ENCODE data around the gene NFU1.
"Not testable (repeated sequence)": the region's sequence is repeated elsewhere in the genome, so short reads cannot be mapped to it uniquely, and the experiment has no call there.

Gene NFU1

GRCh38 chr2:69449906-69450305 is 12.7 kb upstream of the NFU1 start:
- DNase-seq: no peak

GRCh38 chr2:69443673-69444072 is 6.4 kb upstream of the NFU1 start:
- DNase-seq: not testable (repeated sequence)

GRCh38 chr2:69439499-69439898 is 2.3 kb upstream of the NFU1 start:
- DNase-seq: not testable (repeated sequence)

- DNase-seq: no peak
Observed at GRCh38 chr2:69438580-69438979, 1.3 kb upstream of the NFU1 start.

- DNase-seq: no peak
Observed at GRCh38 chr2:69437751-69438154, 518 bp upstream of the NFU1 start.

- peak; percentile 46 for DNase-seq
Observed at GRCh38 chr2:69436596-69436937, 668 bp downstream of the NFU1 start.

- peak; percentile 39 for DNase-seq
Observed at GRCh38 chr2:69434753-69435152, 2.5 kb downstream of the NFU1 start.

- DNase-seq: no peak
Observed at GRCh38 chr2:69429491-69430183, 7.6 kb downstream of the NFU1 start.

GRCh38 chr2:69428981-69429380 is 8.3 kb downstream of the NFU1 start:
- DNase-seq: no peak

- no peak for DNase-seq
Observed at GRCh38 chr2:69424419-69424818, 12.8 kb downstream of the NFU1 start.

GRCh38 chr2:69422198-69422597 is 15.0 kb downstream of the NFU1 start:
- DNase-seq: peak; percentile 20

GRCh38 chr2:69419111-69419510 is 18.1 kb downstream of the NFU1 start:
- not testable (repeated sequence) for DNase-seq

GRCh38 chr2:69416147-69416546 is 21.1 kb downstream of the NFU1 start:
- no peak for DNase-seq

- no peak for DNase-seq
Observed at GRCh38 chr2:69411120-69411519, 26.1 kb downstream of the NFU1 start.

- no peak for DNase-seq
Observed at GRCh38 chr2:69405306-69405705, 31.9 kb downstream of the NFU1 start.

- DNase-seq: no peak
Observed at GRCh38 chr2:69400121-69400520, 37.1 kb downstream of the NFU1 start.

GRCh38 chr2:69397234-69397633 is 40.0 kb downstream of the NFU1 start:
- no peak for DNase-seq

GRCh38 chr2:69395866-69396265 is 41.4 kb downstream of the NFU1 start:
- no peak for DNase-seq

GRCh38 chr2:69393963-69394362 is 43.3 kb downstream of the NFU1 start:
- DNase-seq: no peak

GRCh38 chr2:69390471-69390870 is 46.8 kb downstream of the NFU1 start:
- DNase-seq: peak; percentile 54

- no peak for DNase-seq
Observed at GRCh38 chr2:69390001-69390400, 47.2 kb downstream of the NFU1 start.

- DNase-seq: no peak
Observed at GRCh38 chr2:69389271-69389670, 48.0 kb downstream of the NFU1 start.

GRCh38 chr2:69387770-69388481 is 49.3 kb downstream of the NFU1 start:
- DNase-seq: no peak
